K562 (cell line): ENCODE data around the gene INSM1. TPM values are rescaled to one million over a fixed set of nuclear protein-coding genes. Genes with fewer than 3 reads are reported as not detected.

ENCODE experiments used
- ATAC-seq: fragments of 200-7000 bp; cut with Tn5 transposase; 3 replicates; pipeline ENCODE4 v1.9.1; 2020; ENCODE audit warnings: moderate library complexity
- BruUV-seq: library from RNA; stranded (reverse); fragments of 400-500 nt; replicated peaks from 2 replicates; lab custom pipeline; 2021; lab: Mats Ljungman, UMichigan
- CTCF ChIA-PET: fragments of 300-600 bp; formaldehyde crosslinking; extraction: SDS; loops from one replicate; lab custom pipeline; 2021; ENCODE audit warnings: low intra/inter-chr PET ratio; lab: Yijun Ruan, JAX
- POLR2A ChIA-PET: fragments of 300-600, 350-650 bp; sonication (Branson Sonifier 250); formaldehyde crosslinking; extraction: SDS; loops from one replicate; lab custom pipeline; 2021; ENCODE audit warnings: antibody characterized with exemption, inconsistent platforms; lab: Yijun Ruan, JAX
- DNase-seq, 4 experiments: peaks; one replicate each; pipeline versions ENCODE4 v3.0.0 to v3.0.0-alpha.2; 2011 to 2018; ENCODE audit warnings: low spot score in 3 of 4, mixed read lengths in 3 of 4; ENCODE audit errors: extremely low read depth in 1 of 4
- FAIRE-seq: peaks from 2 replicates; lab custom pipeline; 2011; peaks lifted over from hg19 to GRCh38; lab: Jason Lieb, UNC
- H2AFZ ChIP-seq: 2 replicates; pipeline ENCODE4 v1.6.0; 2011; ENCODE audit warnings: low read depth, low read length, control low read depth, inconsistent platforms
- H3K27ac ChIP-seq: fragments of 200-600 bp; 3 replicates; pipeline ENCODE4 v1.8.0; 2011; ENCODE audit warnings: low read depth, mild to moderate bottlenecking, control low read depth, inconsistent platforms, low read length, moderate library complexity, mixed read lengths; ENCODE audit errors: extremely low read depth
- H3K27me3 ChIP-seq, 2 experiments: fragments of 300-600 bp in 1 of 2; 2 replicates in 1 of 2; 3 replicates in 1 of 2; pipeline versions ENCODE4 v1.6.0 to v1.8.0; 2011; ENCODE audit warnings: inconsistent platforms in 2 of 2, low read length in 2 of 2, mild to moderate bottlenecking in 1 of 2, mixed read lengths in 1 of 2, moderate library complexity in 1 of 2; ENCODE audit not compliant: control insufficient read depth in 2 of 2, insufficient read depth in 2 of 2
- H3K36me3 ChIP-seq: fragments of 300-600 bp; 3 replicates; pipeline ENCODE4 v1.8.0; 2011; ENCODE audit warnings: mild to moderate bottlenecking, low read length, inconsistent platforms; ENCODE audit not compliant: control insufficient read depth, insufficient read depth
- H3K4me1 ChIP-seq, 2 experiments: fragments of 200-600 bp in 1 of 2; replicated peaks in 1 of 2; 2 replicates in 1 of 2; 3 replicates in 1 of 2; pipeline versions ENCODE4 v1.5.1 to v1.8.0; 2011; ENCODE audit warnings: inconsistent platforms in 2 of 2, low read length in 2 of 2, mild to moderate bottlenecking in 1 of 2, mixed read lengths in 1 of 2, moderate library complexity in 1 of 2; ENCODE audit not compliant: control insufficient read depth in 2 of 2, insufficient read depth in 2 of 2
- H3K4me2 ChIP-seq: 2 replicates; pipeline ENCODE4 v1.6.1; 2011; ENCODE audit warnings: low read length, control low read depth, inconsistent platforms, mixed read lengths; ENCODE audit not compliant: insufficient read depth
- H3K4me3 ChIP-seq: fragments of 200-600 bp; sonication (generic), shearing (Covaris generic); 2 replicates; pipeline ENCODE4 v1.5.1; 2016; ENCODE audit warnings: control low read depth, inconsistent platforms
- H3K79me2 ChIP-seq: fragments of 200-600 bp; 3 replicates; pipeline ENCODE4 v1.8.0; 2011; ENCODE audit warnings: low read length, inconsistent platforms; ENCODE audit not compliant: control insufficient read depth, insufficient read depth
- H3K9ac ChIP-seq, 2 experiments: 2 replicates each; pipeline versions ENCODE4 v1.6.0 to v1.6.1; 2011; ENCODE audit warnings: low read depth in 2 of 2, low read length in 2 of 2, control low read depth in 1 of 2, inconsistent platforms in 1 of 2, mild to moderate bottlenecking in 1 of 2, mixed read lengths in 1 of 2; ENCODE audit not compliant: insufficient read depth in 1 of 2
- H3K9me1 ChIP-seq: one replicate; pipeline ENCODE4 v1.6.0; 2011; ENCODE audit warnings: inconsistent platforms, mild to moderate bottlenecking, low read length, moderate library complexity; ENCODE audit not compliant: control insufficient read depth, insufficient read depth
- H3K9me3 ChIP-seq: replicated peaks from 2 replicates; pipeline ENCODE4 v1.5.1; 2011; ENCODE audit warnings: low read depth, low read length, inconsistent platforms; ENCODE audit not compliant: control insufficient read depth, insufficient read depth
- H4K20me1 ChIP-seq: replicated peaks from 2 replicates; pipeline ENCODE4 v1.6.1; 2011; ENCODE audit warnings: low read length, inconsistent platforms, mixed read lengths; ENCODE audit not compliant: control insufficient read depth, insufficient read depth
- BMI1 ChIP-seq: fragments of 150-350 bp; IDR thresholded peaks from 2 replicates; pipeline ENCODE4 v1.6.1; 2014; ENCODE audit warnings: low read length
- RAD21 ChIP-seq, 2 experiments: fragments of 250-450 bp in 1 of 2; fragments of 450-650 bp in 1 of 2; sonication (Bioruptor Pico) in 1 of 2; formaldehyde crosslinking in 1 of 2; IDR thresholded peaks in 1 of 2; conservative IDR thresholded peaks in 1 of 2; 2 replicates each; pipeline versions ENCODE4 v1.4.0 to v1.8.0; 2020 to 2022; ENCODE audit warnings: mild to moderate bottlenecking in 2 of 2, moderate library complexity in 1 of 2
- TRIM28 ChIP-seq: fragments of 450-650 bp; IDR thresholded peaks from 2 replicates; pipeline ENCODE4 v1.6.1; 2017
- ZC3H11A ChIP-seq: IDR thresholded peaks from 2 replicates; pipeline ENCODE4 v1.6.1; 2012; ENCODE audit warnings: low read depth, low read length, improper control_type of control experiment
- WGBS: fragments of 100-300 bp; shearing (Covaris generic); methylation state at CpG from one replicate; pipeline ENCODE4 v1.1.6; 2016; ENCODE audit warnings: low coverage, mixed read lengths; ENCODE audit not compliant: insufficient coverage; ENCODE audit errors: missing lambda C conversion rate; 5-methylcytosine and 5-hydroxymethylcytosine counted together
- in situ Hi-C: fragments of 300-500 bp; cut with MboI; formaldehyde crosslinking; loops from 4 replicates; pipeline ENCODE4 v1.15.0; 2018; ENCODE audit warnings: inconsistent platforms, mixed read lengths
- intact Hi-C: fragments of 100-400 bp; cut with micrococcal nuclease; formaldehyde crosslinking; loops from 2 replicates; pipeline ENCODE4 v1.14.2; 2022
- polyA plus RNA-seq, 8 experiments: library from polyadenylated mRNA; depleted of rRNA in 4 of 8; stranded (reverse) in 5 of 8; unstranded in 3 of 8; fragments of >200 nt; fragmentation: Nextera tagmentation in 2 of 8; fragmentation: Illumina TruSeq in 1 of 8; extraction: Ambion mirVana in 2 of 8; extraction: Trizol in 1 of 8; gene quantifications; 2 replicates each; pipeline versions ENCODE4 v1.2.1 to v1.2.3, GENCODE V29; 2011 to 2014; ENCODE audit warnings: inconsistent platforms in 1 of 8, missing spikeins in 1 of 8
- total RNA-seq, 7 experiments: library from RNA; depleted of rRNA in 6 of 7; stranded (reverse); fragments of >200 nt in 6 of 7; fragmentation: Illumina TruSeq in 2 of 7; extraction: Trizol in 2 of 7; gene quantifications; 2 replicates each; pipeline versions ENCODE4 v1.2.1 to v1.2.3, GENCODE V29; 2011 to 2021; ENCODE audit warnings: low replicate concordance in 1 of 7
- TF ChIP-seq, protein P1 (sequence below), 3 experiments: IDR thresholded peaks in 2 of 3; conservative IDR thresholded peaks in 1 of 3; 2 replicates each; pipeline ENCODE4 v1.5.1; 2011 to 2012; ENCODE audit warnings: low read length in 3 of 3, mild to moderate bottlenecking in 3 of 3, control low read depth in 2 of 3, improper control_type of control experiment in 1 of 3, inconsistent platforms in 1 of 3, low read depth in 1 of 3, mixed read lengths in 1 of 3, moderate library complexity in 1 of 3; ENCODE audit not compliant: insufficient read depth in 2 of 3

Gene INSM1
- total and polyA plus RNA-seq, 9 of the 15 experiments (the other 6 are each of a cell fraction or from before 2014, with no cell fraction given): not detected

DNA sequence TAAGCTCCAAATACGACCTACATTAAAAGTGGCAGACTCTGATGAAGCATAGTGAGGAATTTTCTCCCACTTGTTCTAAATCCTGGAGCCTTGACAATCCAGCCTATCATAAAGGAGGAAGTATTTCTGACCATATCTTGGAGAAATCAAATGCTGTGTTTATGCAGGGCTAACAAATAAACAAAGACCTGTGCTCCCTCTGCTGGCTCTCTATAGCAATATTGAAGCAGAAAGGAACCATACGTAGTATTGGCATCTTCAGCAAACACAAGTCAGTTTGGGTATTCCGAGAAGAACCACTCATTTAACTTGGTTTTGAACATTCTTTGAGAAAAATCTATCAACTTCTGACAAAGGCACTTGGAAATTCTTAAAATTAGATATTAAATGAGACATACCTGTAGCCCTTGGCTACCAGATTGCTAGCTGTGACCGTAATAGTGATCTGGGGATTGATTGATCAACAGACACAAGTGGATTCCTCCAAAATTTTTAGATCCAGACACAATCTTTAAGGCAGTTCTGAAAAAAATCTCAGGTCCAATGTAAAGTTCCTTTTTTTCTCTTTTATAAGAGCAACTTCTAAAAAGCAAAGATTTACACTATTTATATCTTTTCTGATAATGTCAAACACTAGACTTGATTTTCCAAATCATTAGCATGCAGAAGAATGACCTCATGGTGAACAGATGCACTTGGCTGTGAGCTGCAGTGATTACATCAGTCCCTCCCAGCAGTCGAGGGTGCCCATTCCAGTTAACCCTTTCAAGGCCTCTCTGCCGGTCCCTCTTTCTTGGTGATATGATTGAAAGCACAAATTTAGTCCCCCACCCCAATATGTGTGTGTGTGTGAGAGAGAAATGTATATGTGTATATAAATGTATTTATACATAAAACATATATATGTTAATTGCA lies 40.2 kb downstream of the INSM1 start:
- H3K9me3 ChIP-seq: no peaks in the 10 kb centered on the region
- no peak for DNase-seq
- ATAC-seq: no peak
- no peaks in the 10 kb centered on the region for H3K4me1 ChIP-seq
- H2AFZ ChIP-seq: no peak overlapping the region
- no peak overlapping the region for H3K9ac ChIP-seq
- peaks cover 0 to 8% of the 10 kb centered on the region in 2 experiments; a peak in 2 of 5 replicates for H3K27me3 ChIP-seq
- no peak for TF ChIP-seq BMI1
- TF ChIP-seq ZC3H11A: no peak
- TF ChIP-seq TRIM28: no peak
- TF ChIP-seq RAD21 (CRISPR knock-in tag; conservative IDR thresholded peaks at IDR 0.05 in 1 of 2, IDR thresholded peaks at IDR 0.05 in 1 of 2): peak in 1 of 2 experiments; percentile 37; a peak in 1 of 4 replicates
- TF ChIP-seq, protein P1, sequence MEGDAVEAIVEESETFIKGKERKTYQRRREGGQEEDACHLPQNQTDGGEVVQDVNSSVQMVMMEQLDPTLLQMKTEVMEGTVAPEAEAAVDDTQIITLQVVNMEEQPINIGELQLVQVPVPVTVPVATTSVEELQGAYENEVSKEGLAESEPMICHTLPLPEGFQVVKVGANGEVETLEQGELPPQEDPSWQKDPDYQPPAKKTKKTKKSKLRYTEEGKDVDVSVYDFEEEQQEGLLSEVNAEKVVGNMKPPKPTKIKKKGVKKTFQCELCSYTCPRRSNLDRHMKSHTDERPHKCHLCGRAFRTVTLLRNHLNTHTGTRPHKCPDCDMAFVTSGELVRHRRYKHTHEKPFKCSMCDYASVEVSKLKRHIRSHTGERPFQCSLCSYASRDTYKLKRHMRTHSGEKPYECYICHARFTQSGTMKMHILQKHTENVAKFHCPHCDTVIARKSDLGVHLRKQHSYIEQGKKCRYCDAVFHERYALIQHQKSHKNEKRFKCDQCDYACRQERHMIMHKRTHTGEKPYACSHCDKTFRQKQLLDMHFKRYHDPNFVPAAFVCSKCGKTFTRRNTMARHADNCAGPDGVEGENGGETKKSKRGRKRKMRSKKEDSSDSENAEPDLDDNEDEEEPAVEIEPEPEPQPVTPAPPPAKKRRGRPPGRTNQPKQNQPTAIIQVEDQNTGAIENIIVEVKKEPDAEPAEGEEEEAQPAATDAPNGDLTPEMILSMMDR (IDR thresholded peaks at IDR 0.05 in 2 of 3, conservative IDR thresholded peaks at IDR 0.05 in 1 of 3; ENCODE audit: insufficient read depth in 2 of 3, low read depth in 1 of 3, low read length in 3 of 3): peak in 2 of 3 experiments; percentile 16 to 37; a peak in 2 of 6 replicates
- no peak overlapping the region for H3K27ac ChIP-seq
- no peaks in the 10 kb centered on the region for H3K79me2 ChIP-seq
- 0% methylated on average over 6 of the region's 6 CpGs for WGBS
- no peak overlapping the region for H3K4me2 ChIP-seq
- intact Hi-C loops (no loop called here), in situ Hi-C loops (no loop called here)
- ChIA-PET CTCF (interaction anchor here (1.8 kb wide), 1 partner anchor 48 kb away, joined by 5 read pairs; no protein-coding TSS in a partner anchor), POLR2A (interaction anchor here (0.6 kb wide), 1 partner anchor 23 kb away, joined by 4 read pairs; no protein-coding TSS in a partner anchor)
- H4K20me1 ChIP-seq: no peaks in the 10 kb centered on the region; the same call in 1 of the 2 replicates
- H3K9me1 ChIP-seq: no peaks in the 10 kb centered on the region
- no TSS peak for BruUV-seq
- no peaks in the 10 kb centered on the region for H3K36me3 ChIP-seq
- no peak overlapping the region for H3K4me3 ChIP-seq
- no peak for FAIRE-seq
